ENCODE data around the gene TLE7. TPM values are rescaled to one million over a fixed set of nuclear protein-coding genes. Genes with fewer than 3 reads are reported as not detected.

TLE7 gene
- total RNA-seq, 6 experiments from 2014 or later, result not detected

DNA sequence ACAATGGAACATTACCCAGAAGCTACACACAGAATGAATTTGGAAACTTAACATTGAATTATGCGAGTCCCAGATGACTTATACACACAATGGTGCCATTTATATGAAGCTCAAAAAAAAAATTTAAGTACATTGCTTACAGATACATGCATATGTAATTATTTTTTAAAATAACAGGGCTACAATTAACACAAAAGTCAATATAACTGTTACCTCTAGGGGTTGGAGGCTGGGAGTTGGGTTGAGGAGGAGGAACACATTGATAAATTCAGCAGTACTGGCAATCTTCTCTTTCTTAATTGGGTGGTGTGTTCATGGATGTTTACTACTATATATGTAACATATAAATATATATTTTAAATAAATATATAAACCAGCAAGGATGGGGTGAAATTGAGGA lies 19.1 kb upstream of the TLE7 start:
- TF ChIP-seq, protein P1, sequence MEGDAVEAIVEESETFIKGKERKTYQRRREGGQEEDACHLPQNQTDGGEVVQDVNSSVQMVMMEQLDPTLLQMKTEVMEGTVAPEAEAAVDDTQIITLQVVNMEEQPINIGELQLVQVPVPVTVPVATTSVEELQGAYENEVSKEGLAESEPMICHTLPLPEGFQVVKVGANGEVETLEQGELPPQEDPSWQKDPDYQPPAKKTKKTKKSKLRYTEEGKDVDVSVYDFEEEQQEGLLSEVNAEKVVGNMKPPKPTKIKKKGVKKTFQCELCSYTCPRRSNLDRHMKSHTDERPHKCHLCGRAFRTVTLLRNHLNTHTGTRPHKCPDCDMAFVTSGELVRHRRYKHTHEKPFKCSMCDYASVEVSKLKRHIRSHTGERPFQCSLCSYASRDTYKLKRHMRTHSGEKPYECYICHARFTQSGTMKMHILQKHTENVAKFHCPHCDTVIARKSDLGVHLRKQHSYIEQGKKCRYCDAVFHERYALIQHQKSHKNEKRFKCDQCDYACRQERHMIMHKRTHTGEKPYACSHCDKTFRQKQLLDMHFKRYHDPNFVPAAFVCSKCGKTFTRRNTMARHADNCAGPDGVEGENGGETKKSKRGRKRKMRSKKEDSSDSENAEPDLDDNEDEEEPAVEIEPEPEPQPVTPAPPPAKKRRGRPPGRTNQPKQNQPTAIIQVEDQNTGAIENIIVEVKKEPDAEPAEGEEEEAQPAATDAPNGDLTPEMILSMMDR (IDR thresholded peaks at IDR 0.05), result no peak
- TF ChIP-seq POLR2A (IDR thresholded peaks at IDR 0.05), result no peak
- no peaks in the 10 kb centered on the region for H3K9me3 ChIP-seq
- H3K27me3 ChIP-seq, result no peaks in the 10 kb centered on the region
- no peak overlapping the region for H3K4me3 ChIP-seq
- H3K36me3 ChIP-seq, result peaks cover 0 to 2% (median under 1%) of the 10 kb centered on the region in 4 donors
- ATAC-seq (no peak), DNase-seq (no peak)
- H3K27ac ChIP-seq, result no peak overlapping the region
- H3K4me1 ChIP-seq, result peaks cover 0 to 13% (median 3%) of the 10 kb centered on the region in 4 donors
- intact Hi-C loops (cut with DNase I), result no loop called here
- WGBS (ENCODE audit: insufficient coverage, low coverage, low lambda C conversion rate, missing lambda C conversion rate), result 100% methylated on average over 1 of the region's 1 CpG

DNA sequence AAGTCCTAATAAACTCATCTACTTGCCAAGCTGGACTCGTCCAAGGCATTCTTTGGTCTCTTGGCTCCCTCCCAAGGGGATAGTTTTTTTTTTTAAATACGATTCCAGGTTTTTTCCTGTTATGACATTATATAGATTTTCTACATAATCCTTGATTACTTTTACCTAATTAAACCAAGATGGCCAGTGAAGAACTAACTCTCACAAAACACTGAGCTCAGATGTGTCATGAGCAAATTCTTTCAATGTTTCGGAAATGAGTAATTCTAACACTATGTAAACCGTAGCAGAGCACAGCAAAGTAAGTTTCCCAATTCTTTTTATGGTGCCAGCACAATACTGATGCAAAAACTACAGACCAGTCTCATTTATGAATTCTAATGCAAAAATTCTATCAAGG lies 18.4 kb upstream of the TLE7 start:
- no peak overlapping the region for H3K27ac ChIP-seq
- H3K4me3 ChIP-seq, result no peak overlapping the region
- WGBS (ENCODE audit: insufficient coverage, low coverage, low lambda C conversion rate, missing lambda C conversion rate), result 78% methylated on average over 4 of the region's 4 CpGs
- peaks cover 0 to 8% (median 1%) of the 10 kb centered on the region in 4 donors for H3K36me3 ChIP-seq
- TF ChIP-seq, protein P1 (IDR thresholded peaks at IDR 0.05), result no peak
- no peak for TF ChIP-seq POLR2A (IDR thresholded peaks at IDR 0.05)
- H3K9me3 ChIP-seq, result no peaks in the 10 kb centered on the region
- H3K4me1 ChIP-seq, result peaks cover 0 to 13% (median 3%) of the 10 kb centered on the region in 4 donors
- ATAC-seq, result no peak
- intact Hi-C loops (cut with DNase I), result no loop called here
- no peaks in the 10 kb centered on the region for H3K27me3 ChIP-seq
- no peak for DNase-seq

DNA sequence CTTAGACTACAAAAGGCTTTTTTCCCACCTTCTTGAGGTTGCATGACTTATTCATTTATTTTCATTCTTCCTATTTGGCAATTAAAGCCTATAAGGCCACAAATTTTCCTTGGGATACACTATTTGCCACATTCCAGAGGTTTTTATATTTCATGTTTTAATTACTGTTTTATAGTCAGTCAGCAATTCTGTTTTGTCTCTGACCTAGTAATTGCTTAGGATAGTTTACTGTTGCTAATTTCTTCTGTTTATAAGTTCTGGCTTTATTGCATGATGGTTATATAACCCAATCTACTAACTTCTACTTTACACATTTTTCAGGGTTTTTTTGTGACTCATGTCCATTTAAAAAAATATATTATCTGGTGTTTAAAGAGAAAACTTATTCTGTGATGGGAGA lies 17.7 kb upstream of the TLE7 start:
- Histone ChIP-seq H3K9me3 (no peaks in the 10 kb centered on the region), H3K27ac (no peak overlapping the region), H3K27me3 (no peaks in the 10 kb centered on the region), H3K4me1 (peaks cover 0 to 13% (median 3%) of the 10 kb centered on the region in 4 donors), H3K36me3 (peaks cover 0 to 15% (median 1%) of the 10 kb centered on the region in 4 donors), H3K4me3 (no peak overlapping the region)
- no peak for TF ChIP-seq POLR2A (IDR thresholded peaks at IDR 0.05)
- TF ChIP-seq, protein P1 (IDR thresholded peaks at IDR 0.05), result no peak
- no peak for ATAC-seq
- intact Hi-C loops (cut with DNase I), result no loop called here
- no peak for DNase-seq

DNA sequence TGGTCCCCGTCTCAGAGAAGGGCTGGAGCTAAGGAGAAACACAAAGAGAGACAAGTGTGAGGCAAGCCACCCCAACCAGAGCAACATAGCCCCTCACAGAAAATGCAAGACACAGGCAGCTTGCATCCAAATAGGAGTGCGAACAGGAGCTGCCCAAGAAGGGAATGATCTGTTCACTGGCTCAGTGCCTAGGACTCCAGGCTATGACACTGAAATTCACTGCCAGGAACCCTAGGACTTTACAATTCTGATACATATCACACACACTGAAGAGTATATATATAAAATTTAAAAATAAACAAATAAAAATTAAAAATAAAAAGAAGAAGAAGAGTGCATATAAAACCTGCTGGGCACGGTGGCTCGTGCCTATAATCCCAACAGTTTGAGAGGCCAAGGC lies 14.9 kb upstream of the TLE7 start:
- intact Hi-C loops (cut with DNase I), result no loop called here
- no peak for ATAC-seq
- WGBS (ENCODE audit: insufficient coverage, low coverage, low lambda C conversion rate, missing lambda C conversion rate), result 87% methylated on average over 4 of the region's 4 CpGs

More for the DNA sequence above, 14.9 kb upstream of the TLE7 start:
- DNase-seq, result no peak
- Histone ChIP-seq H3K36me3 (peaks cover 0 to 27% (median 9%) of the 10 kb centered on the region in 4 donors), H3K27ac (no peak overlapping the region), H3K9me3 (peaks cover 0 to 2% (median 0%) of the 10 kb centered on the region in 4 donors), H3K4me1 (peaks cover 0 to 8% (median 3%) of the 10 kb centered on the region in 4 donors), H3K27me3 (no peaks in the 10 kb centered on the region), H3K4me3 (no peak overlapping the region)
- TF ChIP-seq POLR2A (IDR thresholded peaks at IDR 0.05), result no peak
- TF ChIP-seq, protein P1 (IDR thresholded peaks at IDR 0.05), result no peak

Measured in right lobe of liver (tissue), 6 donors.